Transverse colon (tissue), 4 donors: Measurements from ENCODE around the gene TMEM86A. TPM values are rescaled to one million over a fixed set of nuclear protein-coding genes. Genes with fewer than 3 reads are reported as not detected.

Experiments used
- DNase-seq: peaks from one replicate; pipeline ENCODE4 v3.0.0-alpha.2; 2019
- H3K27ac ChIP-seq, 4 donors: fragments of 200-600 bp; sonication (generic); 2 replicates each; pipeline ENCODE4 v1.5.1; 2016 to 2018; ENCODE audit warnings: inconsistent platforms in 4 of 4
- H3K27me3 ChIP-seq: fragments of 200-600 bp; sonication (generic); 2 replicates; pipeline ENCODE4 v1.5.1; 2017; ENCODE audit warnings: inconsistent platforms
- H3K36me3 ChIP-seq, 4 donors: fragments of 200-600 bp; sonication (generic); 2 replicates each; pipeline ENCODE4 v1.5.1; 2017 to 2019; ENCODE audit warnings: inconsistent platforms in 4 of 4
- H3K4me1 ChIP-seq, 4 donors: fragments of 200-600 bp; sonication (generic); 2 replicates each; pipeline ENCODE4 v1.5.1; 2017 to 2020; ENCODE audit warnings: inconsistent platforms in 4 of 4
- H3K4me3 ChIP-seq, 4 donors: fragments of 200-600 bp; sonication (generic); 1 replicate in 1 of 4; 2 replicates in 3 of 4; pipeline versions ENCODE4 v1.5.1 to v1.6.1; 2017 to 2019; ENCODE audit warnings: inconsistent platforms in 4 of 4
- H3K9me3 ChIP-seq, 2 donors: fragments of 200-600 bp; sonication (generic); 2 replicates each; pipeline ENCODE4 v1.5.1; 2017 to 2019; ENCODE audit warnings: inconsistent platforms in 2 of 2
- CTCF ChIP-seq, 5 experiments: fragments of 200-600 bp in 3 of 5; fragments of 450-650 bp in 2 of 5; sonication (generic) in 3 of 5; IDR thresholded peaks; 1 replicate in 2 of 5; 2 replicates in 3 of 5; pipeline ENCODE4 v1.5.1; 2016 to 2017; ENCODE audit warnings: antibody characterized with exemption in 5 of 5, inconsistent platforms in 3 of 5, mild to moderate bottlenecking in 2 of 5, moderate library complexity in 1 of 5
- EP300 ChIP-seq: sonication (generic); formaldehyde crosslinking; IDR thresholded peaks from one replicate; pipeline ENCODE4 v1.6.1; 2017; ENCODE audit warnings: antibody characterized with exemption, low read depth
- POLR2A ChIP-seq: fragments of 450-650 bp; IDR thresholded peaks from one replicate; pipeline ENCODE4 v1.6.1; 2016; ENCODE audit warnings: antibody characterized with exemption, mild to moderate bottlenecking, moderate library complexity
- POLR2AphosphoS5 ChIP-seq, 3 donors: sonication (generic); formaldehyde crosslinking; IDR thresholded peaks; one replicate each; pipeline ENCODE4 v1.6.1; 2016; ENCODE audit warnings: antibody characterized with exemption in 3 of 3
- WGBS, 2 donors: methylation state at CpG; one replicate each; pipeline ENCODE4 v1.1.5; 2018; ENCODE audit warnings: low coverage in 1 of 2; 5-methylcytosine and 5-hydroxymethylcytosine counted together
- in situ Hi-C, 4 donors: fragments of 200-750 bp; cut with MboI; loops; one replicate each; pipeline versions ENCODE4 v1.15.0 to v1.15.1; 2017; ENCODE audit warnings: low sequenced_read_pairs in 3 of 4, low pct_ligation_motif_present in 1 of 4, low pct_unique_long_range_greater_than_20kb in 1 of 4
- intact Hi-C: fragments of 100-400 bp; cut with DNase I; formaldehyde crosslinking; loops from one replicate; pipeline ENCODE4 v1.15.1; 2023; ENCODE audit warnings: low total_unique reads
- total RNA-seq, 4 donors: library from RNA; depleted of rRNA; stranded (reverse); fragments of >200 nt; gene quantifications; one replicate each; pipeline ENCODE4 v1.1.0, GENCODE V29; 2016

Gene TMEM86A
- total RNA-seq, 4 donors from 2014 or later = 2.6 to 4.9 (median 3.6) TPM

- no peaks in the 10 kb centered on the region for H3K4me1 ChIP-seq
- H3K36me3 ChIP-seq = no peaks in the 10 kb centered on the region
- H3K27ac ChIP-seq = no peak overlapping the region
- no peak overlapping the region for H3K4me3 ChIP-seq
- intact Hi-C loops (no loop called here), in situ Hi-C loops (no loop called here)
- DNase-seq = no peak
- 63 to 64% methylated on average over 8 to 9 of the region's 9 CpGs for WGBS, 2 donors
- no peaks in the 10 kb centered on the region for H3K27me3 ChIP-seq
- TF ChIP-seq EP300 (no peak), POLR2A (no peak), POLR2AphosphoS5 (IDR thresholded peaks at IDR 0.05) (no peak), CTCF (IDR thresholded peaks at IDR 0.05) (no peak)
- no peaks in the 10 kb centered on the region for H3K9me3 ChIP-seq
These were observed 5.4 kb upstream of the TMEM86A start for GRCh38 chr11:18692941-18693760.

- WGBS, 2 donors = 83 to 86% methylated on average over 2 of the region's 2 CpGs
- Histone ChIP-seq H3K27me3 (no peaks in the 10 kb centered on the region), H3K4me3 (no peak overlapping the region), H3K4me1 (peaks cover 0 to 14% (median 4%) of the 10 kb centered on the region in 4 donors), H3K36me3 (no peaks in the 10 kb centered on the region), H3K27ac (no peak overlapping the region), H3K9me3 (no peaks in the 10 kb centered on the region)
- in situ Hi-C loops = no loop called here
- no peak for TF ChIP-seq POLR2AphosphoS5 (IDR thresholded peaks at IDR 0.05)
- DNase-seq = no peak
- intact Hi-C loops = no loop called here
These were observed 1.8 kb upstream of the TMEM86A start for GRCh38 chr11:18696638-18697225.

- Histone ChIP-seq H3K27ac (peak overlapping the region in 2 of 4 donors; percentile 79 to 85), H3K4me1 (peaks cover 0 to 14% (median 4%) of the 10 kb centered on the region in 4 donors), H3K27me3 (no peaks in the 10 kb centered on the region), H3K4me3 (no peak overlapping the region), H3K36me3 (no peaks in the 10 kb centered on the region), H3K9me3 (no peaks in the 10 kb centered on the region)
- TF ChIP-seq POLR2A = no peak
- TF ChIP-seq EP300 = no peak
- no peak for TF ChIP-seq CTCF (IDR thresholded peaks at IDR 0.05)
- no peak for TF ChIP-seq POLR2AphosphoS5 (IDR thresholded peaks at IDR 0.05)
- in situ Hi-C loops = no loop called here
- intact Hi-C loops = no loop called here
- 60 to 96% methylated on average over 1 to 4 of the region's 4 CpGs for WGBS, 2 donors
- no peak for DNase-seq
These were observed 1.0 kb upstream of the TMEM86A start for GRCh38 chr11:18697576-18697975.

- no peaks in the 10 kb centered on the region for H3K9me3 ChIP-seq
- no peak for TF ChIP-seq CTCF (IDR thresholded peaks at IDR 0.05)
- TF ChIP-seq POLR2A = no peak
- no peak for TF ChIP-seq EP300
- no peak for TF ChIP-seq POLR2AphosphoS5 (IDR thresholded peaks at IDR 0.05)
- intact Hi-C loops = no loop called here
- no peak for DNase-seq
- peak overlapping the region; percentile 74 to 85 (median 80) for H3K27ac ChIP-seq
- 14 to 50% methylated on average over 1 to 9 of the region's 9 CpGs for WGBS, 2 donors
- H3K4me3 ChIP-seq = peak overlapping the region; percentile 48 to 97 (median 56)
- peaks cover 0 to 14% (median 4%) of the 10 kb centered on the region in 4 donors for H3K4me1 ChIP-seq
- H3K27me3 ChIP-seq = no peaks in the 10 kb centered on the region
- in situ Hi-C loops = no loop called here
- no peaks in the 10 kb centered on the region for H3K36me3 ChIP-seq
These were observed 654 bp downstream of the TMEM86A start for GRCh38 chr11:18699269-18699596.
